HG03025 (cell line): ENCODE measurements around the gene PDGFRB.

Source experiments
- ATAC-seq: cut with Tn5 transposase; IDR thresholded peaks from one replicate; pipeline ENCODE4 v1.9.1; 2021; ENCODE audit warnings: mild to moderate bottlenecking, moderate library complexity; ENCODE audit not compliant: unreplicated experiment, low FRiP score

The PDGFRB gene

DNA sequence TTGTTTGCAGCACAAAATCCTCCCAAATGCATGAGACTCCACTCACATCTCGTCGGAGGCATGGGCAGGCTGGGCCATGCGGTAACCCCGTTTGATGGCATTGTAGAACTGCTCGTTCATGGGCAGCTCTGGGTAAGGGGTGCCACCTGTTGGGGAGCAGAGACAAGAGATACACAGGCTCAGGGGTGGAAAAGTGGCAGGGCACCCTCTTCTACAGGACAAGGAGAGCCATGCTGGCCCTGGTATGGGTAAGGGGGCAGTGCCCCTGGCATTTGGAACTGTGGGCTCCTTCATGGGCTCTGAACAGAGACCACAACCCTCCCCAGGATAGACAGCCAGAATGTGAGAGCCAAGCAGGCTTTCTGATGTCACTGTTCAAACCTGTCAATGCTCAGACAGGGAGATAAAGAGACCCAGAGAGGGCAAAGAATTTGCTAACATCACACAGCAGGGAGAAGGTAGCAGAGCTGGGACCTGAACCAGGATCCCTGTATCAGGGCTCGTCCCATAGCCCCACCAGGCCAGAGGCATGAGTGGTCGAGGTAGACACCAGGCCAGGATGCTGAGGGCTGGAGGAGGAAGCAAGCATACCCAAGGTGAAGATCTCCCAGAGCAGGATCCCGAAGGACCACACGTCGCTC, 36.1 kb downstream of the PDGFRB start:
- no peak for ATAC-seq

DNA sequence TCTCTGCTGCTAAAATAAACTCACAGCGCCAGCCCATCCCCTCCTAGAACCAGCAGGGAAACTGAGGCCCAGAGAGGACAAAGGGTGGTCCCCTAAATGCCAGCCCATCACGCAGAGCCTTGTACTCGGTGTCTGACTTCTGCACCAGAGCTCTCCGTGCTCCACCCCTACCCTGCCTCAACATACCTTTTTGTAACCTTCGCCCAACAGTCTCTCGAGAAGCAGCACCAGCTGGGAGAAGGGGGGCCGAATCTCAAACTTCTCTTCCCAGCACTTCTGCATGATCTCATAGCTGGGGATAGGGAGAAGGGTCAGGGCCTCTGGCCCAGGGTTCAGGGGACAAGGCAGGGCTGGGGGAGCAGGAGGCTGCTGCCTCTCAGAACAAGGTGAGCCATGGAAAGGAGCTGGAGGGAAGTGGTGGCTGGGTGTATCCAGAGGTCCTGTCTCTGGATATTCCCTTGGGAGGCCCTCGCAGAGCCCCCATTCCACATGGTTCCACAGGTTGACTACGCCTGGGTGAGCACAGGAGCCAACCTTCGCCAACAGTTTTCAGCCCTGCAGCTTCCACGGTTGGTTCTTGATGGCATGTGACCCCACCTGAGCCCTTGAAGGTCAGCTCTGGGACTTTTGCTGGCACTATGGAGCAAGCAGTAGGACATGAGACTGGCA, 37.0 kb downstream of the PDGFRB start:
- no peak for ATAC-seq

DNA sequence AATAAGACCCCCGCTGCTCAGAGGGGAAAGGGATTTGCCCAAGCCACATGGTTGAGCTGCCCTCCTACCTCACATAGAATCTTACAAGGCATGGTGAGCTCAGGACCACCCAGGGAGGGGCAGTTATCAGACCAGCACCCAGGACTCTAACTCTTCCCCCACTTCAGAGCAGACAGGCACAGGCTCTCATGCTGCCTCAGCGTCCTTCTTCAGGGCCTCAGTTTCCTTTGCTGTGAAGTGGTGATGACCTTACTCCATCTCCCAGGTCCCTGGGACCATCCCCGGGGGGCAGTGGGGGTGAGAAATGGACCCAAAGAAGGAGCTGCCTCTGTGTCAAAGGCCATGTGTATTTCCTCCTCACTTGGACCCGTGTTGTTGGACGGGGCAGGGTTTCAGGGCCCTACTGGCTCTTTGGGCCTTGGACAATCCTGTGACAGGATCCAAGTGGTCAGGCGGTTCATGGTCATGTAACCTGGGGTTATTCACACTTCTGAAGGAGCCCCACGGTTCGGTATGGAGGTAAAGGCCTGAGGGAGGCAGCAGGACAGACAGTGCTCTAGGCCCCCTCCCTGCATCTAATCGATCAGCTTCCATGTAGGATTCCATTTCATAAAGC, 37.6 kb downstream of the PDGFRB start:
- ATAC-seq = no peak

DNA sequence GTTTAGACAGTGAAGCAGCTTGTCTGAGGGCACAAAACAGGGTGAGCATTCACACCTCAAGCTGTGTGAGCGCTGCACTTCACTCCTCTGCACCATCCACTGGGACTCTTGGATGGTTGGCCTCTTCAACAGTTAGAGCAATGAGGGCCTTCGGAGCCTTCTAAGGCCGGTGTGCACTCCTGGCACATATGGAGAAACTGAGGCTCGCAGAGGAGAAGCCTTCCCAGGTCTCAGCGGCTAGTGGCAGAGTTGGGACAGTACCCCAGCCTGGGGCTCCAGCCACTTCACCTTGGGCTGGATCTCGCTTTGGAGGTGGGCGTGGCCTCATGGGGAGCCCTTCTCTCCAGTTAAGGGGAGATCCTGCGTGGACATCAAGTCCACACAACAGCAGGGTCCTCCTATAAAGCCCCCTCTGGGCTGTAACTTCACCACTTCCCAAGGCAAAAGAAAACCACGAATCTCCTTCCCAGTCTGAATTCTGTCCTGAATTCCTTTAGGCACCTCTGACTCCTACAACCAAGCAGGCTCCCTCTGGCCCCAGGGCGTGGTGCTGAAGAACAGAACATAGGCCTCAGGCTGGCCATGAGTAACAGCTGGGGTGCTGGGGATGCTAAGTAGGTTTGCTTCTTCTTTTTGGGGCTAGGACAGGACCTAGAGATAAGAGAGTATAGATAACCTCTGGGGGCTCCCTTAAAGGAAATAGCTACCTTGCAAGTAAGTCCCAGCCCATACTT, 38.8 kb downstream of the PDGFRB start:
- no peak for ATAC-seq

DNA sequence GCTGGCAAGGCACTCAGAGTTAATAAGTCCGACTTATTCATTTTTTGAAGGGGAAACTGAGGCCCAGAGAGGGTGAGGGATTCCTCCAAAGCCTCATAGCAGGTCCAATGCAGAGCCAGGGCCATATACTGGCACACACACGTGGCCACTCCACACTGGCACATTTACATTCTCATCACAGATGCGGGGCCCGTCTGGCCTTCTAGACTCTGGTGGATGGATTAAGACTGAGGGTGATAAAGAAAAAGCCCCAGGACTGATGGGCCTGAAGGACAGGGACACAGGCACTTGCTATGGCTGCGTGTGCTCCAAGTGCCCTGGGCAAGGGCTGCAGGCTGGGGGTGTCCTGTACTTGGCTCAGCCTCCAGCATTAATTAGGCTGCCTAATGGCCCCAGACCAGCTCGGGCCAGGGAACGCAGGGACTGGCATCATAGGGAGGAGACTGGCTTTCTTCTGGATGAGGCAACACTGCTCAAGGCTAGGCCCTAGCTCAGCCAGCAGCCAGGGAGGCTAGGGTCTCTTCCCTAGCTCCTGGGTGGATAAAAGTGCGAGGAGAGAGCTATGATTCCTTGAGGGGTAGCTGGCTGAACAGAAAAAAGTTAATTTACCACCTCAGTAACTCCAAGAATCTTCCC, 40.8 kb downstream of the PDGFRB start:
- no peak for ATAC-seq

DNA sequence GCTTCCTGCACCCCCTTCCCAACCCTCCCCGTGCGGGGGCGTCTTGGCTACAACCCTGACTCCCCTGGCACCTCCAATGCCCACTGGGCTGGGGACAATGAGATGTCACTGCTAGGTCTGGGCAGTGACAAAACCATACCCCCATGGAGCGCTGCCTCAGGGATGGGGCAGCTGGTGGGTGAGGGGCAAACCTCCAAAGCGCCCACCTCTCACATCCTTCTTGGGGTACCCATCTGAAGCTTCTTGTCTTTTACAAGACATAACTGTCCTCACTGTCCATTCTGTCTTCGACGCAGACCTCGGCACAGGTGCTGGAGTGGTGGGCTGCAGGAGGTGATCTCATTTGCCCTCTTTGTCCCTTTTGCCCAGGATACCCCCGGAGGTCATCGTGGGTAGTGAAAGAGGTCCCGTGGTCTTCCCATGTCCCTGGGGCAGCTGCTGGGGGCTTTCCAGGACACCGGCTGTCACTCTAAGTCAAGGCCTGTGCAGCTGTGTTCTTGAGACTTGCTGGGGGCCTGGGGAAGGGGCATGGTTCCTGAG, 41.5 kb downstream of the PDGFRB start:
- no peak for ATAC-seq

DNA sequence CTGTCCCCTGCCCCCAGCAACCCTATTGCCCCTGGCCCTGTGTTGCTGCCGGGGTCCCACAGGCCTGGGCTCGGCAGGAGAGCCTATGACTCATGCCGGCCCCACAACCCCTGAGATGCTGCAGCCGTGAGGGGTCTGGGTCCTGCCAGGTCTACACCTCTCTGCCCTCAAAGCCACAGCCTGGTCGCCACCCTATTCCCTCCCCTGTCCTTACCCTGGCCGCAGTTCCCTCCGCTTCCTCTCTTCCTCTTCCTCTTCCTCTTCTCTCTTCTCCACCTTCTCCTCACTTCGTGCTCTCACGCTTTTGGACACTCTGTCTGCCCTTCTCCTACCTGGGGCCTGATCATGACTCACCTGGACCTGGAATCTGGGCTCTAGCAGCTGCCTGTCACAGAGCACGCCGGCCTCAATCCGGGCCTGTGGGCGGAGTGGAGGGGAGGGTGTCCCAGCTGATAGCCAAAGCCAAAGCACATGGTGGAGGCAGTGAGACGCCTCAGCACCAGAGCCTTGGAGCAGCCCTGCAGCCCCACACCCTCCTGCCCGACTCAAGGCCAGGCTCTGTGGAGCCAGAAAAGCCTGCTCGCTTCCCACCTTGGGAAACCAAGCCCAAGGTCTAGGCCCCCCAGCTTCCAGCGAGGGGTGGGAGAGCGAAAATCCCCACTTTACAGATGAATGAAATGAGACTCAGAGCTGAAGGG, 42.4 kb downstream of the PDGFRB start:
- ATAC-seq = no peak

DNA sequence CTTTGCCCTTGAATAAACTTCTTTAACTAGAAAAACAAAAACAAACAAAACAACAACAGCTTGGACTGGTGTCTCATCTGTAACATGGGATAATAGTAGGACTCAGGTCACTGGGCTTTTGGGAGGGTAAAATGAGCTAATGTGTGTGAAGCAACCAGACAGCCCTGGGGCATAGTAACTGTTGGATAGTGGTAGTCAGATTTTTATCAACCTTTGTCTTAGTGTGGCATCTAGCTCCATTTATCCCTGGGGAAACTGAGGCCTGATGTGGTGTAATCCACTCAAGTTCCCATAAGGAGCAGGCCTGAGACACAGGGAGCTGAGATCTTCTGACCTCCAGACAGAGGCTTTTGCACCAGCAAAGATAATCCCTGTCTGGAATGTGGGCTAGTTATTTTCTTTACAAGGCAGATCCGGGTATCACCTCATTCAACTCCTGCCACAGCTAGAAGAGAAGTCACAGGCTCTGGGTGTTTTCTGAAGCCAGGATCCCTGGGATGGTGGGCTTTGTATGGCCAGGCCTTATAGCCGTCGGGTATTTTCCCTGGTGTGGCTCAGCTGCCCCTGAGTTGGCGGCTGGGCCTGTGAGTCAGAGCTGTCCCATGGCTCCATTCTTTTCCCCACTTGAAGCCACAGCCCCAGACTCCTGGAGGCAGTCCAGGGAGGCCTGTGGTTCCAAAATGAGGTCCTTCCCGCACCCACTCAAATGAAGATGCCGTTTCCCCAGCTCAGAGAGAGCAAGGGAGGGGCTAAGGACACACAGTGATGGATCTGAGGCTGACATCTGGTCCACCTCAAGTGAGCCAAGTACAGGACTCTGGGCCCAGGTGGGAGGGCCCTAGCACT, 43.2 kb downstream of the PDGFRB start:
- ATAC-seq = no peak

DNA sequence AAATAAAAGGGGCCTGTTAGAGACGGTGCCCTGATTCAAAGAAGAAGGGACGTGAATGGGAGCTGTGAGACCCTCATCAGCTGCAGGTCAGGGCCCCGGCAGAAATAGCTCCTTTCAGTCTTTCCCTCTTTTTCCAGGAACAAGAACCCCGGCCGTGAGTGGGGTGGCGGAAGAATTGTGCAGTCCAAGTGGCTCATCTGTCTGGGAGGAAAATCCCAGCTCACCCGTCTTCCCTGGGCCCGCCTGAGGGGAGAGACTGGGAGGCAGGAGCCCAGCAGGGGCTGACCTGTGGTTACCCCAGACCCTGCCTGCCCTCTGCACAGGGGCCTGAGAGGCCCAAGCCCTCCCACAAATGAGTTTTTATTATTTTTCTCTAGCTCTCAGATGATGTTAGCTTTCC, 44.5 kb downstream of the PDGFRB start:
- no peak for ATAC-seq

DNA sequence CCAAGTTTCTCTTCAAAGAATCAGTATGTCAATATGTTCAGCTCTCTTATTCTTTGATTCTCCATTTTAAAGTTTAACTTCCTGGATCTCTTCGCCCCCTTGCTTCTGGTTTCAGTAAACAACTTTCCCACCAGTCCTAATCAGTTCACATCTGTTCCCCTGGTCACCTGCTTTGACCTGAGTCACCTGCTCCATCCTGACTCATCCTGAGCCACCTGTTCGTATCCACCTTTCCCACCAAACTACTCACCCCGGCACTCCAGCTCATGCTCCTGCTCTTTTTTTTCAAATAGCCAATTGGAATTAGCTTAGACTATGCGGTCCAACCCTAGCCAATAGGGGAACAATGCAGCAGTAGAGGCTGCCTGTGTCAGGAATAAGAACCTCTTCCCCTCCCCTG, 45.7 kb downstream of the PDGFRB start:
- ATAC-seq = no peak

DNA sequence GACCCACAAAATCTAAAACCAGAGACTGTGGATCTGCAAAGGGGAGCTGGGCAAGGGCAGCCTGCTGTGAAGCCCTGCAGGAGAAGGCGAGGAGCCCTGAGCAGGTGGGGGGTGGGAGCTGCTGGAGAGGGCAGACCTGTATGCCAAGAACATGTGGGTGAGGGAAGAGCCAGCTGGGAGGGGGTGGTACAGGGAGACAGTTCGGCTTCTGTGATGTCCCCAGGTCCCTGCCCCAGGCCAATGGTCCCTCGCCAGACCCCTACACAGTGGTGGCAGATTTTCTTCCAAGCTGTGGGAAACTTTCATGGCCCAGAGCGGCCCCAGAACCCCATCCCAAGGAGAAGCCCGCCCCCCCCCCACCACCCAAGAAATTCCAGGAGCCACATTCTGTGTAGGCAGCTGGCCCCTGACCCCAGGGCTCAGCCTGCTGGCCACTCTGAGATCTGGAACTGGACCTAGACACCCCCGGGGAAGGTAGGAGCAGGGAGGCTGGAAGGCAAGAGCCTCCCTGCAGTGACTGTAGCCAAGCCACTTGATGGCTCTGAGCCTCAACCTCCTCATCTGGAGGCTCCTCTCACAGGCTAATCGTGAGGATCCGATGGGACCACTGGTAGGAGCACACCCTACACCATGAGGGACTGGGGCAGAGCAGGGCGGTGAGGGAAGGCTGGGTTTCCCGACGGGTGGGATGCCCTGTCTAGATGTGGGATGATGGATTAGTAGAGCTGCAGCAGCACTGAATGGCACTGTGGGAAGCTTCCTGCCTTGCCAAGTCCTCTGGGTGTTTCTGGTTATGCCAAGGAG, 46.7 kb downstream of the PDGFRB start:
- no peak for ATAC-seq

DNA sequence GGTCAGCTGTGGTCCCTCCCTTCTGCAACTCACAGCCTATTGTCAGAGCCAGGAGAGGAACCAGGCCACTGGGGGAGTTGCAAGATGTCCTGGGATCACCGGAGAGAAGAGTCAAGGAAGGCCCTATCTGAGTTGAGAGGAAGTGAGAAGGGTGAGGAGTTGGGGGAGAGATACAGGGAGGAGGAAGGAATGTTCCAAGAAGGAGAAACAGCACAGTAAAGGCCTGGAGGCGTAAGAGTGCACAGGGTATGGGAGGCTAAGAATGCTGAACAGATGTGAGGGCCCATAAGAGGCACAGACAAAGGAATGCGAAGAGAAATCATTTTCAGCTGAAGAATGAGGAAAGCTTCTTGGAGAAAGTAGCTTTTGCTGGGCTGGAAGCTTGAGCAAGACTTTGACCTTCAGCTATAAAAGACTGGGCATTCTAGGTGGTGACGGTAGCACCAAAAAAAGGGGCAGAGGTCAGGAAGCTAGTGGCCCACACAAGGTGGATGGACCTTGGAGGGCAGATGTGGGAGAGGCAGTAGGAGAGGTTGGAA, 47.7 kb downstream of the PDGFRB start:
- ATAC-seq = no peak

DNA sequence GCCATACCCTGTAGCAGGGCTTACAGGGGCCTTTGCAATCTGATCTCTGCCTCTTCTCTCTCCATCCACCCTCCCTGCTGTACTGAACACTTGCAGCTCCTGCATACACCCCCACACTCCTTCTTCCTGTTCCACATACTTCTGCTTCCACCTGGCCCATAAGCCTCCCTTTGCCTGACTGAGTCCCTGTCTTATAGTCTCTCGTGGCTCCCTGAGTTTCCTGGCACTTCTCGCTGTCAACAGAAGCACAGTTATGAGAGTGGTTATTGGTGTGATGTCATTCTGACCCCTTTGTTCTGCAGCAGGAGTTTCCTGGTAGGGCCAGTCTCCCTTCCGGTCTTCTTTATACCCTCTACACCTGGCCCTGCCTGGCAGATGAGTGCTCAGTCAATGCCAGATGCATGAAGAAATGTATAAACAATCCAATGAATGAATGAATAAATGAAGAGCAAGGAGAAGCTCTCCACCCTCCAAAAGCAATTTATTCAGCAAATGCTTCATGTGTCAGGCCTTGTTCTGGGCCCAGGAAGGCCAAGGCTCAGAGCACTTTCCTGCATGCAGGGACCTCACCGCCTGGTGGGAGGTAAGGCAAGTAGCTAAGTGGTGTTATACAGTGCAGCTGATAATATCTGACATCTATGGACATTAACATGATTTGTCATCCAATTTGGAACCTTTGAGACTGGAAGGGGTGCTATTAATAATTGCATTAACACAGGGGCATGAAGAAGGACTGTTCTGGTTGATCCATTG, 48.8 kb downstream of the PDGFRB start:
- ATAC-seq = no peak

DNA sequence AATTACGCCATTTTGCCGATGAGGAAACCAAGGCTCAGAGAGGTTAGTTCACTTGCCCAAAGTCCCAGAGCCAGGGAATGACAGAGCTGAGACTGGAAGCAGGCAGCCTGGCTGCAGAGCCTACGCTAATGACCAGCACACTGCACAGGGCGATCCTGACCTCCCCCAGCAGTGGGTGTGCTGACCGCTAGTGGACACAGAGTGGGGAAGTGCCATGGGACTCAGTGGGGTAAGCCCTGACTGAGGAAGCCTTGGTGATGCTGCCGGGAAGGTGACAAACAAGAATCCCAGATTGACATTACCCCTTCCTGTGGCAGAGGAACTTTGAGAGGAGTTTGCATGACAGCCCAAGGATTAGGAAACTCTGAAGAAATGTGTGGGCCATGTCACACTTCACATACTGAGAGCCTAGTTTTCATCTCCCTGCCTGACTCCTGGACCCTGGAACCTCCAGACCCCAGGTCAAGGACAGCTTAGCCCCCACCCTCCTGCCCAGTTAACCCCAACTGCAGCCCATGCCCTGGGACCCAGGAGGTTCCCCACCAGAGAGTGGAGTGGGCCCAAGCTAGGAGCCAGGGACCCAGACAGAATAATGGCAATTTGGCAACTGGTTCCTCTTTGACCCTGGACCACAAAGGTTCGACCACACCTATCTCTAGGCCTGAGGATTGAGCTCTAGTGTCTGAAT, 49.6 kb downstream of the PDGFRB start:
- no peak for ATAC-seq

DNA sequence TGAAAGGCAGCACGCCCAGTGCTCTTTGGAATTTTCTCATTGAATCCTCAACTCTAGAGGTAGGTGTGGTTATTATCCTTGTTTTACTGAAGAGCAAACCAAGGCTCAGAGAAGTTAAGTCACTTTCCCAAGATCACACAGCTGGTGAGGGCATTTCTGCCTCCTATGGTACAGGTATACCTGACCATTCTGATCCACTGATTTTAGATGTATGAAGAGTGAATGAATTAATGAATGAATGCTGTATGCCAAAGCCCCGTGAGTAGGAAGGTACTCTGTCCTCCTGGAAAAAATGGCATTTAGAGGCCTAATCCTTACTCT, 51.1 kb downstream of the PDGFRB start:
- ATAC-seq = no peak

DNA sequence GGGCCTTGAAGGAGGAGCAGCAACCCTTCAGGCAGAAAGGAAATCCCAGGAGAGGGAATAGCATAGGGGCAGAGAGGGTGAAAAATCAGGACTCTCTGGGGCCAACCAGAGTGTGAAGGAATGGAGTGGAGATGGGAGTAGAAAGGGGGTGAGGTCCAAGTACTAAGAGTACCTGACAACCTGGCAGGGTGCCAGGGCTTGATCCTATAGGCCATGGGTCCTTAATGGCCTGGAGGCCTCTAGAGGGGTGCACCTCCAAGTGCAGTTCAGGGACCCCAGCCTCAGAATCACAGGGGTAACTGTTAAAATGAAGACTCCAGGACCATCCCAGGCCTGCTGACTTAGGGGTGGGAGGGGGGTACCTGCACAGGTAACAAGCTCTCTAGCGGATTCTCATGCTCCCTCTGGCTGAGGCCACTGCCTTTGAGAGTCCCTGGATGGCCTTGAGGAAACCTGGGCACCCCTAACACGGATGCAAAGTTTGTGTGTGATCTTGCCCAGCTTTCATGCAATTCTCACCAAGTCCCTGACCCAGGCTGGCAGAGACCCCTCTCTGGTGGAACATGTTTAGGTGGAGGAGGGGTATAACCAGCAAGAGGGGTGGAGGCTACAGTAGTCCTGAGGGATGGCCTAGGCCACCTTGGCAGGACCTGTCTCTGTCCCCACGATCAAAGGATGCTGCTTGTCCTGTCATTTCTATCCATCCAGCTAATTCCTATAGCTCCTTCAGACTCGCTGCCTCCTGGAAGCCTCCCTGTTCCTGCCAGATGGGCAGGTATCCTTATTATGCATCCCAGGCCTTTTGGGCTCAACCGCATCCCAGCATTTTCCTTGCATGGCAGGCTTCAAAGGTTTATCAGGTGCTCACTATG, 51.7 kb downstream of the PDGFRB start:
- ATAC-seq = no peak
